ENCODE measurements around the gene PRSS27. TPM values are rescaled to one million over a fixed set of nuclear protein-coding genes. Genes with fewer than 3 reads are reported as not detected.

Gene PRSS27
- total and polyA plus RNA-seq, 2 donors (not counting 3 experiments of a cell fraction or from before 2014, with no cell fraction given), result 0.33 to 0.53 TPM

DNA sequence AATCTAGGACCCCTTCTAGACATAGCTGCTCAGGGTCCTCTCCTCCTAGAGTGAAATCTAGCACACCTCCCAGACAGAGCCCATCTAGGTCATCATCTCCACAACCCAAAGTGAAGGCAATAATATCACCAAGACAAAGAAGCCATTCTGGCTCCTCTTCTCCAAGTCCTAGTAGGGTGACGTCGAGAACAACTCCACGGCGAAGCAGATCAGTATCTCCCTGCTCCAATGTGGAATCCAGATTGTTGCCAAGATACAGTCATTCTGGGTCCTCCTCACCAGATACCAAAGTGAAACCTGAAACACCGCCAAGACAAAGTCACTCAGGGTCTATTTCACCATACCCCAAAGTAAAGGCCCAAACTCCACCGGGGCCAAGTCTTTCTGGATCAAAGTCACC lies 43.1 kb upstream of the PRSS27 start:
- intact Hi-C loops (cut with micrococcal nuclease), result no loop called here
- no peak for FAIRE-seq
- no peaks in the 10 kb centered on the region for H4K20me1 ChIP-seq (replicated peaks; ENCODE audit: control insufficient read depth, extremely low read depth, insufficient read depth, low read length)

More for the DNA sequence above, 43.1 kb upstream of the PRSS27 start:
- H3K79me2 ChIP-seq (ENCODE audit: control insufficient read depth, insufficient read depth, low read length), result peaks cover 99% of the 10 kb centered on the region
- no peak overlapping the region for H3K4me2 ChIP-seq (ENCODE audit: insufficient read depth, low read length)
- CTCF ChIA-PET, result no interaction called here
- no TSS peak for BruUV-seq (replicated peaks)
- H3K9me1 ChIP-seq (replicated peaks; ENCODE audit: control insufficient read depth, extremely low read depth, insufficient read depth, low read length), result no peaks in the 10 kb centered on the region
- H3K9me3 ChIP-seq (replicated peaks; ENCODE audit: control insufficient read depth, insufficient read depth, low read length), result no peaks in the 10 kb centered on the region
- dilution Hi-C loops (cut with MboI; ENCODE audit: extremely low pct_ligation_motif_present, low sequenced_read_pairs), result no loop called here
- peaks cover 82 to 87% of the 10 kb centered on the region in 2 experiments for H3K36me3 ChIP-seq (ENCODE audit: control insufficient read depth in 2 of 2, extremely low read depth in 1 of 2, insufficient read depth in 2 of 2, low read length in 2 of 2)
- no peak for TF ChIP-seq JUN (IDR thresholded peaks at IDR 0.05; ENCODE audit: borderline replicate concordance, insufficient read depth, insufficient read length, low read depth)
- TF ChIP-seq, protein P1, sequence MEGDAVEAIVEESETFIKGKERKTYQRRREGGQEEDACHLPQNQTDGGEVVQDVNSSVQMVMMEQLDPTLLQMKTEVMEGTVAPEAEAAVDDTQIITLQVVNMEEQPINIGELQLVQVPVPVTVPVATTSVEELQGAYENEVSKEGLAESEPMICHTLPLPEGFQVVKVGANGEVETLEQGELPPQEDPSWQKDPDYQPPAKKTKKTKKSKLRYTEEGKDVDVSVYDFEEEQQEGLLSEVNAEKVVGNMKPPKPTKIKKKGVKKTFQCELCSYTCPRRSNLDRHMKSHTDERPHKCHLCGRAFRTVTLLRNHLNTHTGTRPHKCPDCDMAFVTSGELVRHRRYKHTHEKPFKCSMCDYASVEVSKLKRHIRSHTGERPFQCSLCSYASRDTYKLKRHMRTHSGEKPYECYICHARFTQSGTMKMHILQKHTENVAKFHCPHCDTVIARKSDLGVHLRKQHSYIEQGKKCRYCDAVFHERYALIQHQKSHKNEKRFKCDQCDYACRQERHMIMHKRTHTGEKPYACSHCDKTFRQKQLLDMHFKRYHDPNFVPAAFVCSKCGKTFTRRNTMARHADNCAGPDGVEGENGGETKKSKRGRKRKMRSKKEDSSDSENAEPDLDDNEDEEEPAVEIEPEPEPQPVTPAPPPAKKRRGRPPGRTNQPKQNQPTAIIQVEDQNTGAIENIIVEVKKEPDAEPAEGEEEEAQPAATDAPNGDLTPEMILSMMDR (IDR thresholded peaks at IDR 0.05; ENCODE audit: extremely low read depth in 1 of 2, insufficient read depth in 1 of 2, low read depth in 1 of 2, low read length in 2 of 2), result no peak
- TF ChIP-seq FOS (IDR thresholded peaks at IDR 0.05; ENCODE audit: borderline replicate concordance, insufficient read depth, low read length), result no peak
- TF ChIP-seq POLR2AphosphoS5 (IDR thresholded peaks at IDR 0.05; ENCODE audit: insufficient read depth, low read depth, low read length), result no peak
- no peak for TF ChIP-seq POLR2A (IDR thresholded peaks at IDR 0.05; ENCODE audit: low read depth, low read length)
- no peak for TF ChIP-seq EZH2 (IDR thresholded peaks at IDR 0.05; ENCODE audit: borderline replicate concordance, low read depth, low read length, severe bottlenecking)
- no peak for TF ChIP-seq MYC (IDR thresholded peaks at IDR 0.05; ENCODE audit: low read depth, low read length)
- TF ChIP-seq, protein P2, sequence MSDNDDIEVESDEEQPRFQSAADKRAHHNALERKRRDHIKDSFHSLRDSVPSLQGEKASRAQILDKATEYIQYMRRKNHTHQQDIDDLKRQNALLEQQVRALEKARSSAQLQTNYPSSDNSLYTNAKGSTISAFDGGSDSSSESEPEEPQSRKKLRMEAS (IDR thresholded peaks at IDR 0.05; ENCODE audit: insufficient read depth, insufficient read length), result no peak
- no peak for TF ChIP-seq GATA2 (IDR thresholded peaks at IDR 0.05; ENCODE audit: insufficient read depth, insufficient read length, low read depth, low read length)
- no peak overlapping the region for H3K4me3 ChIP-seq (replicated peaks in 1 of 3; ENCODE audit: insufficient read depth in 1 of 3, low read depth in 1 of 3, low read length in 3 of 3)
- no peaks in the 10 kb centered on the region for H3K4me1 ChIP-seq (ENCODE audit: control insufficient read depth, extremely low read depth, insufficient read depth, low read length)
- POLR2A ChIA-PET, result no interaction called here
- no peak for DNase-seq (ENCODE audit: low read depth, low spot score)
- H2AFZ ChIP-seq (ENCODE audit: low read depth, low read length), result no peak overlapping the region
- H3K27me3 ChIP-seq (ENCODE audit: control insufficient read depth in 2 of 2, insufficient read depth in 2 of 2, low read length in 2 of 2), result no peaks in the 10 kb centered on the region
- no peak overlapping the region for H3K9ac ChIP-seq (replicated peaks; ENCODE audit: extremely low read depth, insufficient read depth, low read length)
- H3K27ac ChIP-seq (ENCODE audit: insufficient read depth, low read depth, low read length), result no peak overlapping the region

Measured in endothelial cell of umbilical vein (primary cell).